Measurements from ENCODE around the gene MISP3. TPM values are rescaled to one million over a fixed set of nuclear protein-coding genes. Genes with fewer than 3 reads are reported as not detected.

Gene MISP3
- total RNA-seq, 1 donor: 1.1 TPM

GRCh38 chr19:14118165-14119051 lies 45.8 kb downstream of the MISP3 start:
- peak in 2 of 3 donors; percentile 72 to 81 for DNase-seq (ENCODE audit: low read depth in 2 of 3, low spot score in 2 of 3)

- DNase-seq (ENCODE audit: low read depth in 2 of 3, low spot score in 2 of 3): no peak
Measured at GRCh38 chr19:14119146-14119545, 46.6 kb downstream of the MISP3 start.

- no peak for DNase-seq (ENCODE audit: low read depth in 2 of 3, low spot score in 2 of 3)
Measured at GRCh38 chr19:14119644-14120496, 47.3 kb downstream of the MISP3 start.

- DNase-seq (ENCODE audit: low read depth in 2 of 3, low spot score in 2 of 3): no peak
Measured at GRCh38 chr19:14120497-14120780, 47.9 kb downstream of the MISP3 start.

- no peak for DNase-seq (ENCODE audit: low read depth in 2 of 3, low spot score in 2 of 3)
Measured at GRCh38 chr19:14122924-14123323, 50.3 kb downstream of the MISP3 start.

Other genes starting within 250 kb of the MISP3 start
- 2.7 TPM for gene NANOS3, start 195.7 kb upstream of the MISP3 start, total RNA-seq
- gene BRME1, start 166.7 kb upstream of the MISP3 start, total RNA-seq: 2.4 TPM
- 17.5 TPM for gene CC2D1A, start 166.6 kb upstream of the MISP3 start, total RNA-seq
- gene PODNL1, start 134.4 kb upstream of the MISP3 start, total RNA-seq: under 0.01 TPM
- gene DCAF15, start 120.3 kb upstream of the MISP3 start, total RNA-seq: 61.9 TPM
- 20.2 TPM for gene RFX1, start 66.5 kb upstream of the MISP3 start, total RNA-seq
- gene RLN3, start 44.6 kb upstream of the MISP3 start, total RNA-seq: not detected
- gene IL27RA, start 41.0 kb upstream of the MISP3 start, total RNA-seq: 41.2 TPM
- gene PALM3, start 10.7 kb upstream of the MISP3 start, total RNA-seq: not detected
- gene C19orf67, start 13.0 kb downstream of the MISP3 start, total RNA-seq: not detected
- gene SAMD1, start 18.0 kb downstream of the MISP3 start, total RNA-seq: 35.5 TPM
- 19.4 TPM for gene PRKACA, start 45.0 kb downstream of the MISP3 start, total RNA-seq
- 15.6 TPM for gene ASF1B, start 63.8 kb downstream of the MISP3 start, total RNA-seq
- gene ADGRL1, start 133.4 kb downstream of the MISP3 start, total RNA-seq: 32.0 TPM